Right ventricle myocardium superior (tissue), 1 donor: ENCODE measurements around the gene PDCD1LG2. TPM values are rescaled to one million over a fixed set of nuclear protein-coding genes. Genes with fewer than 3 reads are reported as not detected.

Experiments used
- ATAC-seq: fragments of 200-7000 bp; cut with Tn5 transposase; one replicate; pipeline ENCODE4 v1.9.1; 2020; ENCODE audit warnings: mild to moderate bottlenecking; ENCODE audit not compliant: poor library complexity
- DNase-seq: peaks from one replicate; pipeline ENCODE4 v3.0.0-alpha.2; 2020
- intact Hi-C: fragments of 100-400 bp; cut with DNase I; formaldehyde crosslinking; loops from one replicate; pipeline ENCODE4 v1.11.2; 2022
- total RNA-seq: library from RNA; stranded (reverse); fragmentation: NEBNext Ultra II Directional; extraction: Animal tissue kit (Norgen Biotek cat#: 25700); gene quantifications from one replicate; pipeline ENCODE4 v1.2.1, GENCODE V29; 2021
- donor health status: DM: no; HTN: yes; CAD: no; lungs with severe emphysema.

The PDCD1LG2 gene
- total RNA-seq, 1 donor from 2014 or later: 2.4 TPM

DNA sequence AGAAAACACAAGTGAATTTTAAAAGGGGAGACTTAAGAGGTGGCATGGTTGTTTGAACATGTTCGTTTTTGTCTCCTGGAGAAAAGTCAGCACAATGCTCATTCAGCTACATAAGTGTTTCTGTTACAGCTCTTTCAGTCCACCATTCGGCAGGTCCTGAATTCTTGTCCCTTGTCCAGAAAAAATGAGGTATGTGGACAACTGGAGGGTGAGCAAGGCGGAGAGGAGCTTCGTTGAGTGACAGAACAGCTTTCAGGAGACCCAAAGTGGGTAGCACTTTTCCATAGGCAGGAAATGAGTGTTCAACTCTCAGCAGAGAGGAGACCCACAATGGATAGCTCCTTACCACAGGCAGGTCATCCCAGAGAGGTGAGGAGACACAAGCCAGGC lies 4.9 kb downstream of the PDCD1LG2 start:
- intact Hi-C loops: no loop called here
- DNase-seq (no peak), ATAC-seq (no peak)

DNA sequence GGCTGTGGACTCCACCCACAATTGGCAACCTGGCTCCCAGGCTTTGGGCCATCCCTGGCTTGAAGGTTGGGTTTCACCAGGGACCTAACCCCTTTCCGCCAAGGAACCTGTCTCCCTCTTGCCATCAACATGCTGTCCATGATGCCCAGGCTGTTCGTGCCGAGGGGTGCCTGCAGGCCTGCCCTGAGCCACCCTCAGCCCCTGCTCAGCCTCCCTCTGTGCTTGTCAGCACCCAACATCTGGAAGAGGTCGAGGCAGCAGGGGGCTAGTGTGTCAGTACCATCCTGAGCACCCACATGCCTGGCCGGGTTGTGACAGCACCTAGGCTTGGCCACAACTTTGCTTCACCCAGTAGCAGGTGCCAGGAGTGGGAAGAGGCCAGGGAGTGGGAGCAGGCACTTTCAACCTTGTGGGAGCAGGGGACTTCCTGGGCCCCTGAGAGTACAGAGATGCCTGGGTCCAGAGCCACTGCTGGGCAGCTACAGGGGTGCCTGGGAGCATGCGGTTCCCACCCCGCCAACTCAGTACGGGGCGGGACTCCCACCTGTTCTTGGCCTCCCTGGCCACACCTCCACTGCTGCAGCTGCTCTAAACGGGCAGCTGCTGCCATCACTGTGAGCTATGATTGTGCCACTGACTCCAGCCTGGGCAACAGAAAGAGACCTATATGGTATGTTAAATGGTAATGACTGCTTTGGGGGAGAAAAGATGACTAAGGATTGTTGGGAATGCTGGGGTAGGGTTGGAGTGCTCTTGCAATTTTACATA lies 6.3 kb downstream of the PDCD1LG2 start:
- DNase-seq (no peak), ATAC-seq (no peak)
- intact Hi-C loops: no loop called here

DNA sequence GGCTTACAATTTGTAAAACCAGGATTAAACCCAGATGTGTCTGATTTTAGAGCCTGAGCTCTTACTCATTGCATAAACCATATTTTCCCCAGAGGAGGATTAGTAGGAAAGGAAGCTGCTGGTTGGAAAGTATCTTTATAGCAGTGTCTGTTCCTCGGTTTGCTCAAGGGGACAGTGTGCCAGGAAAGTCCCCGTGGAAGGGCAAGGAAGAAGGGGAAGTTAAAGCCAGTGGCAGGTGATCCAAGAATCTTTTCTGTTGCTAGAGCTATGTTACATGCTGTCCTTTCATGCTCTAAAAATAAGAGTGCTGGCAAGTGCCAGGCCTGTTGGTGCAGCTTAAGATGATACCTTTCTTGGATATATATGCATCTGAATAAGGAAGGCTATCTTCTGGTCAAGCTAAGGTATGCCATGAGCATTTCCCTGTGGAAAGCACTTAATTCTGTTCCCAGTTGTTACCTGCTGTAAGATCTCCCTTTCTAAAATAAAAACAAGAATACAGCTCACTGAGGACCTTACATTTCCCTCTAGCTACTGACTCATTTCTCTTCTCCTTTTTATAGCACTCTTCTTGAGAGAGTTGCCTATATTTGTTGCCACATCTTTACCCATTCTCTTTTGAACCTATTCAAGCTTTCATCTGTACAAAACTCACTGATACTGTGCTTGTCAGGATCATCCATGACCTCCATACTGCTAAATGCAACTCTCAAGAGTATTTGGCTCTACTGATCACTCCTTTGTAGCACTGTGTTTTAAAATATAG lies 8.0 kb downstream of the PDCD1LG2 start:
- intact Hi-C loops: no loop called here
- ATAC-seq (peak; percentile 77), DNase-seq (no peak)

DNA sequence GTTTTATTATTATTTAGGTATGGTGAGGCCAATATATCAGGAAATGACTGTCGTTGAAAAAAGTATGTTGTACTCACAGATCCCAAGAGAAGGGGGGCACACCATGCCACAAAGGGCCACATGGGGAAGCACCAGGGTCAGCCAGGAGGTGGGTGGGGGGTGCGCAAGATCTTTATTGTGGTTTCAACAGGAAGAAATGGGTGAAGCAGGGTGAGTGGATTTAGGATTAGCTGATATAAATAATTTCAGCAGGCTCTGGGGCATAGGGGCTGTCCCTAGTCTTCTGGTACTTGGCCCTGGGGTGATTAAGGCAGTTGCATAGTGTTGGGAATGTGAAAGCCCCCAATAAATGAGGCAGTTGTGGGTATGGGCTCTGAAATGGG lies 8.6 kb downstream of the PDCD1LG2 start:
- ATAC-seq (no peak), DNase-seq (no peak)
- intact Hi-C loops: no loop called here

GRCh38 chr9:5524090-5524489 lies 13.8 kb downstream of the PDCD1LG2 start:
- ATAC-seq (no peak), DNase-seq (no peak)
- intact Hi-C loops: loop anchor here (10.0 kb wide), 1 partner anchor 51 kb away; no protein-coding TSS in a partner anchor

DNA sequence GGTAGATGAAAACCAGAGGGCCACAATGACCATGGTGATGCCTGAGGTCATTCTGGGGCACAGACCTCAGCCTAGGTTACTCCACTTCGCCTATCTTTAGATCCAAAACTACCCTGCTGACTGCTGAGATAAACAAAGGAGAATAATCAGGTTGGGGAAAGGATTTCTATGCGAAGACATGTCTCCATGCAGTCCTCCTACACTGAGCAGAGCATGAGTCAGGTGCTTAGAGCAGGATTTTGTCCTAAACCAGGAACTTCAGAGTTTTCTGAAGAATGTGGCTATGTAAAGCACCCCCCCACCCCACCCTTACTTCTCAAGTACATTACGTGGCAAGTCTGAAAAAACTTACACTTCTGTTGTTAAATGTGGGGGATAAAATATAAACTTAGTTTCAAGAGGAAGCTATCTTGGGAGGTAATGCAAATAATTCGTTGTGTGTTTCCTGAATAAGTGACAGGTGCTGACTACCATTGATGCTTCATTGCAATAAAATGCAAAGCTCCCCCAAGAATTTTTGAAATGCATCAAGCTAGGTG lies 19.4 kb downstream of the PDCD1LG2 start:
- intact Hi-C loops: loop anchor here (10.0 kb wide), 1 partner anchor 45 kb away; no protein-coding TSS in a partner anchor
- DNase-seq (no peak), ATAC-seq (no peak)

- DNase-seq (no peak), ATAC-seq (no peak)
- intact Hi-C loops: no loop called here
Measured at GRCh38 chr9:5531101-5531882, 21.0 kb downstream of the PDCD1LG2 start.

- intact Hi-C loops: no loop called here
- DNase-seq (no peak), ATAC-seq (no peak)
Measured at GRCh38 chr9:5532306-5532705, 22.0 kb downstream of the PDCD1LG2 start.

- DNase-seq (no peak), ATAC-seq (no peak)
- intact Hi-C loops: no loop called here
Measured at GRCh38 chr9:5532790-5533189, 22.5 kb downstream of the PDCD1LG2 start.

- peak; percentile 41 for ATAC-seq
- DNase-seq: no peak
- intact Hi-C loops: no loop called here
Measured at GRCh38 chr9:5536684-5537083, 26.4 kb downstream of the PDCD1LG2 start.

- intact Hi-C loops: no loop called here
- ATAC-seq (no peak), DNase-seq (no peak)
Measured at GRCh38 chr9:5543875-5544702, 33.8 kb downstream of the PDCD1LG2 start.

DNA sequence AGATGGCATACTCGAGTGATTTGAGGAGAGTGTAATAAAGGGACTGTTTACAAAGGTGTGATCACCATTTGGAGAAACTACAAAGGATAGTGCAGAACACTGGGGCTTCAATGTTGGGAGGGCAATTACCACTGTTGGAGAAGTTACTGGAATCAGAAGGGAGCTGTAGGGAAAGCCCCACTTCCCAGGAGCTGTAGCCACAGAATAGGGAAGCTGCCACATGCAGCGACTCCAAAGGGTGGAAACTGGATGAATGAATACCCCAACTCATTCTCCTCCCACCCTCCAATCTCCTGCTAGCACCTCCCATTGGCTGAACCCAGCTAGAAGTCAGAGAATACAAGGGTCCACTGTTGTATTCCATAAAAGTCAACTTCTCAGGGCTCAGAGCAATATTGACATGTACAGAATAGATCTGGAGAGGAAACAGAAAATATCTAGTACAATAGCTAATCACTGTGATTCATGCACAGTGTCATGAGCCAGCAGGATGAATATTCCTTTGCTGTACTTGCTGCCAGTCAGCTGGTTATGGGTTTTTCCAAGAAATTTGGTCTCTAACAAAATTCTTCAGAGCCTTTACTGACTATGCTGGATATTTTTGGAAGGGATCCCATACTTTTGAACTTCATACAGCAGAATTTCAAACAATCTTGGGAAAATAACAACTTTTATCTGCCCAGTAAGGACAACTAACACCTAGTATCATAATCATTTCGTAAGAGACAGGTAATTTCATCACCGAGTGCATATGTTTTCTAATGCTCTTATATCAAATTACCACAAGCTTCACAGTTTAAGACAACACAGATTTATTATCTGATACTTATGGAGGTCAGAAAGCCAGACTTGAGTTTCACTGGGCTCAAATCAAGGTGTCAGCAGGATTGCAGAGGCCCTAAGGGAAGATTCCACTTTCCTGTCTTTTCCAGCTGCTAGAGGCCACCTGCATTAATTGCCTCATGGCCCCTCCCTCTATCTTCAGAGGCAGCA lies 39.6 kb downstream of the PDCD1LG2 start:
- no peak for DNase-seq
- intact Hi-C loops: no loop called here
- ATAC-seq: no peak

GRCh38 chr9:5551368-5552150 lies 41.2 kb downstream of the PDCD1LG2 start:
- DNase-seq (no peak), ATAC-seq (no peak)
- intact Hi-C loops: no loop called here

GRCh38 chr9:5552301-5552700 lies 42.0 kb downstream of the PDCD1LG2 start:
- intact Hi-C loops: no loop called here
- no peak for DNase-seq
- no peak for ATAC-seq

DNA sequence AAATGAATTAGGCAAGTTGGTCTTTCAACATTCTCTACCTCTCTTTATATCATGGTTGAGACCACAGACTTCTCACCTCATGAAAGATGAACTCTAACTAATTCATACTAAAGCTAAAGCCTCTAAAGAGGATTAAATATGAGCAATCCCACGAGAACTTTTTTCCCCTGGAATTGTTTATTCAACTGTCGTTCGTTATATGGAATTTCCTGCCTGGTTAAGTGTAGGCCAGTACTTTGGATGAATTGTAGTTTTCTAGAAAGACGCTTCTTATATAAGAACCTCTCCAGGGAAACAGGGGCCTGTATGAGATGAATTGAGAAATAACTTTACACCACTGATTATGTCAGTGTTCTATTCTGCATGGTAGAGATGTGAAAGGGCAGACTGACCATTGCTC lies 42.9 kb downstream of the PDCD1LG2 start:
- intact Hi-C loops: no loop called here
- ATAC-seq (no peak), DNase-seq (no peak)

GRCh38 chr9:5554254-5554653 lies 43.9 kb downstream of the PDCD1LG2 start:
- DNase-seq: no peak
- intact Hi-C loops: no loop called here
- no peak for ATAC-seq
